Fibroblast of pulmonary artery (primary cell): ENCODE data around the gene SHISA6.
"Not testable (repeated sequence)": the region's sequence is repeated elsewhere in the genome, so short reads cannot be mapped to it uniquely, and the experiment has no call there.

Experiments used
- DNase-seq: peaks from one replicate; pipeline ENCODE4 v3.0.0-alpha.2; 2010; ENCODE audit warnings: low read depth
- H3K4me3 ChIP-seq: replicated peaks from 2 replicates; pipeline ENCODE4 v1.5.1; 2011; ENCODE audit warnings: low read depth, mild to moderate bottlenecking, control low read depth, low read length, moderate library complexity
- CTCF ChIP-seq: IDR thresholded peaks from 2 replicates; pipeline ENCODE4 v1.5.1; 2011; ENCODE audit warnings: mild to moderate bottlenecking, control low read depth, low read length, inconsistent platforms; ENCODE audit errors: missing control alignments

The SHISA6 gene

GRCh38 chr17:11308531-11308930 lies 67.5 kb downstream of the SHISA6 start:
- DNase-seq = no peak
- H3K4me3 ChIP-seq = no peak overlapping the region
- no peak for TF ChIP-seq CTCF

GRCh38 chr17:11309033-11309432 lies 68.0 kb downstream of the SHISA6 start:
- no peak overlapping the region for H3K4me3 ChIP-seq
- TF ChIP-seq CTCF = no peak
- DNase-seq = no peak

GRCh38 chr17:11309850-11310249 lies 68.8 kb downstream of the SHISA6 start:
- DNase-seq = no peak
- no peak for TF ChIP-seq CTCF
- H3K4me3 ChIP-seq = no peak overlapping the region

GRCh38 chr17:11316451-11316850 lies 75.4 kb downstream of the SHISA6 start:
- H3K4me3 ChIP-seq, DNase-seq: not testable (repeated sequence)

GRCh38 chr17:11318207-11318606 lies 77.2 kb downstream of the SHISA6 start:
- H3K4me3 ChIP-seq = no peak overlapping the region
- no peak for TF ChIP-seq CTCF
- DNase-seq = no peak

GRCh38 chr17:11319894-11320293 lies 78.9 kb downstream of the SHISA6 start:
- TF ChIP-seq CTCF = no peak
- no peak for DNase-seq
- H3K4me3 ChIP-seq = no peak overlapping the region

GRCh38 chr17:11324021-11324420 lies 83.0 kb downstream of the SHISA6 start:
- no peak for DNase-seq
- no peak for TF ChIP-seq CTCF
- no peak overlapping the region for H3K4me3 ChIP-seq
